A549 treated with RU486 at 1 μM for 4 hours (cell line): ENCODE measurements around the gene LMO7. TPM values are rescaled to one million over a fixed set of nuclear protein-coding genes. Genes with fewer than 3 reads are reported as not detected.

ENCODE experiments used
- total RNA-seq: library from RNA; stranded (reverse); fragments of 200-300 nt; extraction: Qiagen RNA extraction; gene quantifications from 5 replicates; pipeline ENCODE4 v1.2.3, GENCODE V29; 2022; ENCODE audit warnings: low read depth

The LMO7 gene
- total RNA-seq: 35.4 to 46.1 TPM (median 42.3 TPM) in 5 replicates

GRCh38 chr13:75635828-75636435 lies at the start of gene LMO7:
Gene LMO7 (plus strand): TSS chr13:75636330. CDS start chr13:75636658, 328 bp downstream.

Other genes with a start within 250 kb of the LMO7 start
- gene TBC1D4, start 154.2 kb upstream of the LMO7 start, total RNA-seq: 14.3 to 19.7 TPM (median 17.0 TPM) in 5 replicates
- gene COMMD6, start 98.5 kb upstream of the LMO7 start, total RNA-seq: 103 to 155 TPM (median 140 TPM) in 5 replicates
- 39.5 to 54.4 TPM (median 50.3 TPM) in 5 replicates for gene UCHL3, start 86.5 kb upstream of the LMO7 start, total RNA-seq